ENCODE results near the gene RBM10.

- TF ChIP-seq CTCF (IDR thresholded peaks at IDR 0.05) = no peak
- TF ChIP-seq EP300 (IDR thresholded peaks at IDR 0.05) = no peak
- no peak for TF ChIP-seq POLR2A (IDR thresholded peaks at IDR 0.05)
These were observed 49.3 kb downstream of the RBM10 start for GRCh38 chrX:47194194-47194787.

Measured in gastroesophageal sphincter (tissue), 3 donors.